Islet precursor cell (in vitro differentiated cells): ENCODE measurements around the gene PTPRR.

Experiments
- DNase-seq: peaks from one replicate; pipeline ENCODE4 v3.0.0-alpha.2; 2018

The PTPRR gene

GRCh38 chr12:70590051-70590450 is 330.5 kb downstream of the PTPRR start:
- peak; percentile 89 for DNase-seq
